Measurements from ENCODE around the gene MYO7A. TPM values are rescaled to one million over a fixed set of nuclear protein-coding genes. Genes with fewer than 3 reads are reported as not detected.
A peak's percentile ranks its signal among the peaks of the same experiment; 100 is the strongest.

MYO7A gene
- total RNA-seq, 1 donor from 2014 or later = 2.2 TPM

DNA sequence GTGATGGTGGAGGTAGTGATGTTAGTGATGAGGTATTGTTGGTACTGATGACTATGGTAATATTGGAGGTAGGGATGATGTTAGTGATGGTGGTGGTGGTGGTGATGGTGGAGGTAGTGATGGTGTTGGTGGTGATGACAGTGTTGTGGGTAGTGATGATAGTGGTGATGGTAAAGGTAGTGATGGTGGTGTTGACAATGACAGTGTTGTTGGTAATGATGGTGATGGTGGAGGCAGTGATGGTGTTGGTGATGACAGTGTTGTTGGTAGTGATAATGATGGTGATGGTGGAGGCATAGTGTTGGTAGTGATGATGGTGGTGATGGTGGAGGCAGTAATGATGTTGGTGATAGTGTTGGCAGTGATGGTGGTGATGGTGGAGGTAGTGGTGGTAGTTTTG, 65.1 kb downstream of the MYO7A start:
- Mint-ChIP-seq H3K27me3 (ENCODE audit: low read depth) (no peaks in the 10 kb centered on the region), H3K9me3 (no peaks in the 10 kb centered on the region), H3K36me3 (no peaks in the 10 kb centered on the region), H3K27ac (no peak overlapping the region), H3K4me3 (no peak overlapping the region), H3K4me1 (peaks cover 1% of the 10 kb centered on the region)
- DNase-seq (ENCODE audit: low spot score in 2 of 2, unreplicated experiment in 2 of 2) = no peak
- TF ChIP-seq, protein P1, sequence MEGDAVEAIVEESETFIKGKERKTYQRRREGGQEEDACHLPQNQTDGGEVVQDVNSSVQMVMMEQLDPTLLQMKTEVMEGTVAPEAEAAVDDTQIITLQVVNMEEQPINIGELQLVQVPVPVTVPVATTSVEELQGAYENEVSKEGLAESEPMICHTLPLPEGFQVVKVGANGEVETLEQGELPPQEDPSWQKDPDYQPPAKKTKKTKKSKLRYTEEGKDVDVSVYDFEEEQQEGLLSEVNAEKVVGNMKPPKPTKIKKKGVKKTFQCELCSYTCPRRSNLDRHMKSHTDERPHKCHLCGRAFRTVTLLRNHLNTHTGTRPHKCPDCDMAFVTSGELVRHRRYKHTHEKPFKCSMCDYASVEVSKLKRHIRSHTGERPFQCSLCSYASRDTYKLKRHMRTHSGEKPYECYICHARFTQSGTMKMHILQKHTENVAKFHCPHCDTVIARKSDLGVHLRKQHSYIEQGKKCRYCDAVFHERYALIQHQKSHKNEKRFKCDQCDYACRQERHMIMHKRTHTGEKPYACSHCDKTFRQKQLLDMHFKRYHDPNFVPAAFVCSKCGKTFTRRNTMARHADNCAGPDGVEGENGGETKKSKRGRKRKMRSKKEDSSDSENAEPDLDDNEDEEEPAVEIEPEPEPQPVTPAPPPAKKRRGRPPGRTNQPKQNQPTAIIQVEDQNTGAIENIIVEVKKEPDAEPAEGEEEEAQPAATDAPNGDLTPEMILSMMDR (IDR thresholded peaks at IDR 0.05; ENCODE audit: unreplicated experiment) = no peak

DNA sequence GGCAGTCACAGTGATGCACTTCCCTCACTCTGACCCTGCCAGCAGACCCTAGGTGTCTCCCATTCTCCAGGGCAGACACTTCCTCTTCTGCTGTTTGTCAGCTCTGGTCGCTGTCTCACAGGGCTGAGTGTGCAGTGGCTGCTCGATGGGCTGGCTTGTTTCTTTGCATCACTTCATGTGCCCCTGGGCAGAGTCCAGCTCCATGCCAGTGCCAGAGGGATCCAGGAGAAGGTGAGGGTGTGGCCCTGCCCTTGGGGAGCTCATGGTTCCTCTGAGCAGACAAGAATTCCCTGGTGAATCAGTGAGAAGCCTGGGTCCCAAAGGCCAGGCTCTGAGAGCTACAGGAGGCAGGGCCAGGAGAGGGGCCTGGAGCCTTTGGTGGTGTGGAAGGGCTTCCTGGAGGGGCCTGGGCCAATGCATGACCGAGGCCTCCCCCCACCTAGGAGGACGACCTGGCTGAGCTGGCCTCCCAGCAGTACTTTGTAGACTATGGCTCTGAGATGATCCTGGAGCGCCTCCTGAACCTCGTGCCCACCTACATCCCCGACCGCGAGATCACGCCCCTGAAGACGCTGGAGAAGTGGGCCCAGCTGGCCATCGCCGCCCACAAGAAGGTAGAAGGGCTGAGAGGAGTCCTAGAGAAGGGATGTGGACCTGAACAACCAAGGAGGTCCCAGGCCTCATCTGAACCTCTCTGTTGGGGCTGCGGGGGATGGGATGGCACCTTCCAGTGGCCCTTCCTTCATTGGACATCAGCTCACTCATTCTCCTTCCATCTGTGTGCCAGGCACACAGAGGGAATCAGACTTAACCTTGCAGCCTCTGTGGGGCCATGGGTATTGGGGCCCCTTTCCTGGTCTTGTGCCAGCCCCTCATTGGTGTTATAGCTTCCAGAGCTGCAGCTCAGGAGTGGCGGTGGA, 66.1 kb downstream of the MYO7A start:
- Mint-ChIP-seq H3K27me3 (ENCODE audit: low read depth) (no peaks in the 10 kb centered on the region), H3K4me1 (peaks cover 1% of the 10 kb centered on the region), H3K9me3 (no peaks in the 10 kb centered on the region), H3K36me3 (no peaks in the 10 kb centered on the region), H3K4me3 (no peak overlapping the region), H3K27ac (no peak overlapping the region)
- TF ChIP-seq, protein P1 (IDR thresholded peaks at IDR 0.05; ENCODE audit: unreplicated experiment) = no peak
- DNase-seq (ENCODE audit: low spot score in 2 of 2, unreplicated experiment in 2 of 2) = no peak

GRCh38 chr11:77195071-77195755, 67.2 kb downstream of the MYO7A start:
- Mint-ChIP-seq H3K4me1 (peaks cover 1% of the 10 kb centered on the region), H3K27me3 (ENCODE audit: low read depth) (no peaks in the 10 kb centered on the region), H3K4me3 (no peak overlapping the region), H3K27ac (no peak overlapping the region), H3K9me3 (no peaks in the 10 kb centered on the region), H3K36me3 (no peaks in the 10 kb centered on the region)
- TF ChIP-seq, protein P1 (IDR thresholded peaks at IDR 0.05; ENCODE audit: unreplicated experiment) = no peak
- no peak for DNase-seq (ENCODE audit: low spot score in 2 of 2, unreplicated experiment in 2 of 2)

GRCh38 chr11:77196961-77197360, 68.9 kb downstream of the MYO7A start:
- H3K4me1 Mint-ChIP-seq = peaks cover 1% of the 10 kb centered on the region
- H3K27me3 Mint-ChIP-seq (ENCODE audit: low read depth) = no peaks in the 10 kb centered on the region
- no peak overlapping the region for H3K27ac Mint-ChIP-seq
- H3K4me3 Mint-ChIP-seq = no peak overlapping the region
- TF ChIP-seq, protein P1 (IDR thresholded peaks at IDR 0.05; ENCODE audit: unreplicated experiment) = no peak
- no peaks in the 10 kb centered on the region for H3K9me3 Mint-ChIP-seq
- H3K36me3 Mint-ChIP-seq = no peaks in the 10 kb centered on the region
- DNase-seq (ENCODE audit: low spot score in 2 of 2, unreplicated experiment in 2 of 2) = no peak

- Mint-ChIP-seq H3K9me3 (no peaks in the 10 kb centered on the region), H3K27me3 (ENCODE audit: low read depth) (no peaks in the 10 kb centered on the region), H3K4me1 (peaks cover 1% of the 10 kb centered on the region), H3K27ac (no peak overlapping the region), H3K36me3 (no peaks in the 10 kb centered on the region), H3K4me3 (no peak overlapping the region)
- TF ChIP-seq, protein P1 (IDR thresholded peaks at IDR 0.05; ENCODE audit: unreplicated experiment) = no peak
- DNase-seq (ENCODE audit: low spot score in 2 of 2, unreplicated experiment in 2 of 2) = peak in 1 of 2 experiments; percentile 12
Observed at GRCh38 chr11:77197626-77198320, 69.7 kb downstream of the MYO7A start.

Data from mesothelial cell of epicardium (in vitro differentiated cells).